Neutrophil (primary cell): ENCODE data around the gene ANKRD50.

Experiments
- H3K27ac ChIP-seq: fragments of 200-600 bp; sonication (generic); 2 replicates; pipeline ENCODE4 v1.5.1; 2016; ENCODE audit warnings: mild to moderate bottlenecking, moderate library complexity
- H3K27me3 ChIP-seq: fragments of 200-600 bp; sonication (generic); 2 replicates; pipeline ENCODE4 v1.6.0; 2016; ENCODE audit warnings: mild to moderate bottlenecking
- H3K36me3 ChIP-seq: fragments of 200-600 bp; sonication (generic); 2 replicates; pipeline ENCODE4 v1.5.1; 2017
- H3K4me1 ChIP-seq, 2 experiments: fragments of 200-600 bp in 1 of 2; sonication (generic) in 1 of 2; 1 replicate in 1 of 2; 2 replicates in 1 of 2; pipeline versions ENCODE4 v1.5.1 to v1.6.1; 2013 to 2016; ENCODE audit warnings: low read depth in 1 of 2, low read length in 1 of 2, mild to moderate bottlenecking in 1 of 2, moderate library complexity in 1 of 2; ENCODE audit not compliant: control insufficient read depth in 1 of 2, insufficient read depth in 1 of 2
- H3K4me3 ChIP-seq, 2 experiments: fragments of 200-600 bp in 1 of 2; sonication (generic) in 1 of 2; 1 replicate in 1 of 2; 2 replicates in 1 of 2; pipeline ENCODE4 v1.5.1; 2013 to 2016; ENCODE audit warnings: low read depth in 1 of 2, low read length in 1 of 2, mild to moderate bottlenecking in 1 of 2, moderate library complexity in 1 of 2
- H3K9me3 ChIP-seq: fragments of 200-600 bp; sonication (generic); 2 replicates; pipeline ENCODE4 v1.5.1; 2016
- TF ChIP-seq, protein P1 (sequence below): fragments of 200-600 bp; sonication (generic); IDR thresholded peaks from 2 replicates; pipeline ENCODE4 v1.5.1; 2016; ENCODE audit warnings: antibody characterized with exemption

ANKRD50 gene

DNA sequence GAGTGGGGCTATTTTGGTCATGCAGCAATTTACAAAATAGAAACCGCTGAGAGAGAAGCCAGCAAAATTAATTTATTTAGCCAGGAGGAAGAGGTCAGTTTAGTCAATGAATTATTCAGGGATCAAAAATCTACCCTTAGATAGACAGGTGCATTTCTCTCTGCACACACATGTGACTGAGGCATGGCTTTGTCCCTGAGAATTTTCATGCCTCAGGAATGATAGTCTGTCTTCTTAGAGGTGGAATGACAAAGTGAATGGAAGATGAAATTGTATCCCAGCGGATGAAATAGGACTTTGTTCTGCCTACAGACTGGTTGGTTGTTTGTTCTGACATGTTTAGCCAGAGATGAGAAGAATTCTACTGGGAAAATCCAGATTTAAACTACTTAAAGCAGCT, 46.0 kb downstream of the ANKRD50 start:
- Histone ChIP-seq H3K27ac (no peak overlapping the region), H3K9me3 (no peaks in the 10 kb centered on the region), H3K4me1 (no peaks in the 10 kb centered on the region), H3K4me3 (no peak overlapping the region), H3K36me3 (peaks cover 19% of the 10 kb centered on the region), H3K27me3 (no peaks in the 10 kb centered on the region)
- TF ChIP-seq, protein P1, sequence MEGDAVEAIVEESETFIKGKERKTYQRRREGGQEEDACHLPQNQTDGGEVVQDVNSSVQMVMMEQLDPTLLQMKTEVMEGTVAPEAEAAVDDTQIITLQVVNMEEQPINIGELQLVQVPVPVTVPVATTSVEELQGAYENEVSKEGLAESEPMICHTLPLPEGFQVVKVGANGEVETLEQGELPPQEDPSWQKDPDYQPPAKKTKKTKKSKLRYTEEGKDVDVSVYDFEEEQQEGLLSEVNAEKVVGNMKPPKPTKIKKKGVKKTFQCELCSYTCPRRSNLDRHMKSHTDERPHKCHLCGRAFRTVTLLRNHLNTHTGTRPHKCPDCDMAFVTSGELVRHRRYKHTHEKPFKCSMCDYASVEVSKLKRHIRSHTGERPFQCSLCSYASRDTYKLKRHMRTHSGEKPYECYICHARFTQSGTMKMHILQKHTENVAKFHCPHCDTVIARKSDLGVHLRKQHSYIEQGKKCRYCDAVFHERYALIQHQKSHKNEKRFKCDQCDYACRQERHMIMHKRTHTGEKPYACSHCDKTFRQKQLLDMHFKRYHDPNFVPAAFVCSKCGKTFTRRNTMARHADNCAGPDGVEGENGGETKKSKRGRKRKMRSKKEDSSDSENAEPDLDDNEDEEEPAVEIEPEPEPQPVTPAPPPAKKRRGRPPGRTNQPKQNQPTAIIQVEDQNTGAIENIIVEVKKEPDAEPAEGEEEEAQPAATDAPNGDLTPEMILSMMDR = no peak

DNA sequence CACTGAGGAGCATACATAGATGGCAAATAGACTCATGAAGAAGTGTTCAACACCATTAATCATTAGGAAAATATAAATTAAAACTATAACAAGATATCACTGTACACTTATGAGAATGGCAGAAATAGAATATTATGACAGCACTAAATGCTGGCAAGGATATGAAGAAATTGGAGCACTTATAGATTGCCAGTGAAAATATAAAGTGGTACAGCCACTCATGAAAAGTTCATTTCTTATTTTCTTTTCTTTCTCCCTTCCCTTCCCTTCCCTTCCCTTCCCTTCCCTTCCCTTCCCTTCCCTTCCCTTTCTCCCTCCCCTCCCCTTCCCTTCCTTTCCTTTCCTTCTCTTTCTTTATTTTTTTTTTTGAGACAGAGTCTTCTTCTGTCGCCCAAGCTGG, 53.7 kb downstream of the ANKRD50 start:
- H3K9me3 ChIP-seq = no peaks in the 10 kb centered on the region
- no peaks in the 10 kb centered on the region for H3K27me3 ChIP-seq
- TF ChIP-seq, protein P1 = no peak
- no peaks in the 10 kb centered on the region for H3K36me3 ChIP-seq
- H3K27ac ChIP-seq = no peak overlapping the region
- no peak overlapping the region for H3K4me3 ChIP-seq
- no peaks in the 10 kb centered on the region for H3K4me1 ChIP-seq

DNA sequence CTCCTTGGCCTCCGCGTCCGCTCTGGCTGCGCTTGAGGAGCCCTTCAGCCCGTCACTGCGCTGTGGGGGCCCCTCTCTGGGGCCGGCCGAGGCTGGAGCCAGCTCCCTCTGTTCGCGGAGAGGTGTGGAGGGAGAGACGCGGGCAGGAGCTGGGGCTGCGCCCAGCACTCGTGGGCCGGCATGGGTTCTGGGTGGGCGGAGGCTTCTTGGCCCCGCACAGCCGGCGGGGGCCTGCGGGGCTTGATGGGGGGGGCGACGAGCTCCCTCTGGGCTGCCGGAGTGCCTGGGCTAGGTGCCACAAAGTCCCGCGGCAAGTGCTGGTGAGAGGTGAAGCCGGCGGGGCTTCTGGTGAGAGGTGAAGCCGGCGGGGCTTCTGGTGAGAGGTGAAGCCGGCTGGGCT, 61.9 kb downstream of the ANKRD50 start:
- no peaks in the 10 kb centered on the region for H3K9me3 ChIP-seq
- TF ChIP-seq, protein P1 = no peak

DNA sequence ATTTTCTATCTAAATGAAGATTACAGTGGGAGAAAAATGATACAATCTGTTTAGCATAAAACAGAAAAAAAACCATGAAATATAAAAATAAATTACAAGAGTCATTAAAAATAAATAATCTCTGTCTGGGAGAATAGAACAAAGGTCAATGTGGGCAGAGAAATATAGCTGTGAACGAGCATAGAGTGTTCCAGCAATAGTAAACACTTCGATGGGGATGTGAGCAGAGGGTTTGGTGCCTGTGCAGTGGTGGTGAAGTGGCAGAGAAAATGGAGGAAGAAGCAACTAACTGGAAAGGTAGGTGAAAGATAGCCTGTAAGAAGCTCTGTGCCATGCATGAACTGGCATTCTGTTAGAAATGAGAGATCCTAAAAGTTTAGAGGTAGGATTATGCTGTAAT, 64.9 kb downstream of the ANKRD50 start:
- H3K27ac ChIP-seq = no peak overlapping the region
- H3K36me3 ChIP-seq = no peaks in the 10 kb centered on the region
- H3K4me1 ChIP-seq = no peaks in the 10 kb centered on the region
- H3K27me3 ChIP-seq = no peaks in the 10 kb centered on the region
- no peak overlapping the region for H3K4me3 ChIP-seq
- no peaks in the 10 kb centered on the region for H3K9me3 ChIP-seq
- TF ChIP-seq, protein P1 = no peak

More for the DNA sequence above, 61.9 kb downstream of the ANKRD50 start:
- H3K4me1 ChIP-seq = no peaks in the 10 kb centered on the region
- no peak overlapping the region for H3K27ac ChIP-seq
- no peak overlapping the region for H3K4me3 ChIP-seq
- H3K36me3 ChIP-seq = no peaks in the 10 kb centered on the region
- no peaks in the 10 kb centered on the region for H3K27me3 ChIP-seq

DNA sequence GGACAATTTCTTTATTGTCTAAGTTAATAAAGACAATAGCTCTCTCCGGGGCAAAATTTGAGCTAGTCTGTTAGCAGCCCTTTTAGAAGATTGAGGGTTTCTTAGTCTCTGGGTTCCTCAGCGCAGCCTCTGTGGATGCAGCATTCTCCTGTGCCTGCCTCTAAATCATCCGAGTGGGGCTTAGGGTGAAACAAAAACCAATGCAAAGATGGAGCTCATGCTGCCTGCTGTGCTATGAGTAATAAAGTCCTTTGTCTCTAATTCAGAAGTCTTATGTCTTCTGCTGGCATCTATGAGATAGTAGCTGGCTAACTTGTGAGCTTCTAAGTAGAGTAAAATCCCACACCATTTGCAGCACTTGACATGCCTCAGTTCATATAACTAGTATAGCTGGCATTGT, 67.9 kb downstream of the ANKRD50 start:
- Histone ChIP-seq H3K36me3 (no peaks in the 10 kb centered on the region), H3K27me3 (no peaks in the 10 kb centered on the region), H3K9me3 (no peaks in the 10 kb centered on the region), H3K4me3 (no peak overlapping the region), H3K4me1 (no peaks in the 10 kb centered on the region), H3K27ac (no peak overlapping the region)
- TF ChIP-seq, protein P1 = no peak

DNA sequence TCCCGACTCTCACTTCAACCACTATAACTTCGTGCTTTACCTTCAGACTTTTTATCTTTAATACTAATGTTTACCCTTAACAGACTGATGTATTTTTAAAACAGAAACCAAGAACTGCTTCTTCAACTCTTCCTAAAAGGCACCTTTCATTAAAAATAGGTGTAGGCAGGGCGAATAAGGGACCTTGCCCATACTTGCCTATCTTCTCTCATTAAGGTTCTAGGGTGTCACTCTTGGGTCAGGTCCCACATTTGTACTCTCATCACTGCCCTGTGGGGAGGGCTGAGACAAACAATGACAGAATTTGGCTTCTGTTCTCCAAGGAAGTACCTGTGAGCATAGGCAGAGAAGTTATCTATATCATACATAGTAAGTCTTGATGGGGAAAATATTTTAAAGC, 69.7 kb downstream of the ANKRD50 start:
- Histone ChIP-seq H3K4me1 (no peaks in the 10 kb centered on the region), H3K4me3 (no peak overlapping the region), H3K27me3 (no peaks in the 10 kb centered on the region), H3K27ac (no peak overlapping the region), H3K36me3 (no peaks in the 10 kb centered on the region), H3K9me3 (no peaks in the 10 kb centered on the region)
- TF ChIP-seq, protein P1 = no peak
